ENCODE results near the gene LHFPL3.

GRCh38 chr7:104846731-104847130, 518.3 kb downstream of the LHFPL3 start:
- TF ChIP-seq CTCF (IDR thresholded peaks at IDR 0.05) = no peak
- no peak for TF ChIP-seq POLR2AphosphoS5 (IDR thresholded peaks at IDR 0.05; ENCODE audit: low read depth, low read length)
- no peak for TF ChIP-seq USF1 (IDR thresholded peaks at IDR 0.05; ENCODE audit: borderline replicate concordance, low read depth)
- TF ChIP-seq GABPA (IDR thresholded peaks at IDR 0.05; ENCODE audit: low read depth) = no peak
- TF ChIP-seq EZH2phosphoT487 (IDR thresholded peaks at IDR 0.05; ENCODE audit: borderline replicate concordance, low read depth) = no peak
- TF ChIP-seq EP300 (IDR thresholded peaks at IDR 0.05; ENCODE audit: borderline replicate concordance in 1 of 2, low read depth in 1 of 2, low read length in 1 of 2) = no peak
- no peak for TF ChIP-seq RFX5 (IDR thresholded peaks at IDR 0.05; ENCODE audit: low read length)
- no peak for TF ChIP-seq REST (IDR thresholded peaks at IDR 0.05; ENCODE audit: low read depth, low read length)

All from SK-N-SH (cell line).